Jurkat, Clone E6-1 (cell line): ENCODE results near the gene TOR1AIP2.

Experiments used
- DNase-seq: peaks from one replicate; pipeline ENCODE4 v3.0.0-alpha.2; 2011; ENCODE audit warnings: low read depth, low spot score
- H3K4me3 ChIP-seq: 2 replicates; pipeline ENCODE4 v1.5.1; 2011; ENCODE audit warnings: mild to moderate bottlenecking, low read length, control low read depth, moderate library complexity

TOR1AIP2 gene

GRCh38 chr1:179831852-179832699 lies 45.5 kb downstream of the TOR1AIP2 start:
- DNase-seq, result peak; percentile 83
- H3K4me3 ChIP-seq, result no peak overlapping the region

GRCh38 chr1:179831225-179831624 lies 46.4 kb downstream of the TOR1AIP2 start:
- H3K4me3 ChIP-seq, result no peak overlapping the region
- DNase-seq, result no peak

DNA sequence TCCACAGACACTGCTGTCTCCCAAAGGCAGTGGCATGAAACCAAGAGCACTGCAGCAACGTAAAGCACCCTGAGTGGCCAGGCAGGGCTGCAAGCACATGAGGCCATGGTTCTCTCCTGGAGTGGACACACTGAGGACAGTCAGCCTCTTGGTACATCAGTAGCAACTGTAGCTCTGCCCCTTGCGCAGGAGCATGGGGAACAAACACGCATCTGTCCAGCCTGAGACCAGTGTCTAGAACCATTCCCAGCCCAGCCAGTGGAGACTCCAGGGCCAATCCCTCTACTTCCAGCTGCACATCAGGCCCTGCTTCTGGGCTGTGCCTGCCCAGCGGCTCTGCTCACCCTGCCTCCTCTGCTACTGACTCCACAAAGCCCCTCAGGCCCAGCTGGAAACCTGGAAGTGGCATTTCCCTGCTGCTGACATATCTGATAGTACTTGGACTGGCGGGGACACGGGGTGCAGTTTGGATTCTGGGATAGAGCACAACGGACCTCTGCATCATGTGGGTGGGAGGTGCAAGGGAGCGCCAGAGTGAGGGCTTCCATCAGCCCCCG lies 49.0 kb downstream of the TOR1AIP2 start:
- no peak for DNase-seq

DNA sequence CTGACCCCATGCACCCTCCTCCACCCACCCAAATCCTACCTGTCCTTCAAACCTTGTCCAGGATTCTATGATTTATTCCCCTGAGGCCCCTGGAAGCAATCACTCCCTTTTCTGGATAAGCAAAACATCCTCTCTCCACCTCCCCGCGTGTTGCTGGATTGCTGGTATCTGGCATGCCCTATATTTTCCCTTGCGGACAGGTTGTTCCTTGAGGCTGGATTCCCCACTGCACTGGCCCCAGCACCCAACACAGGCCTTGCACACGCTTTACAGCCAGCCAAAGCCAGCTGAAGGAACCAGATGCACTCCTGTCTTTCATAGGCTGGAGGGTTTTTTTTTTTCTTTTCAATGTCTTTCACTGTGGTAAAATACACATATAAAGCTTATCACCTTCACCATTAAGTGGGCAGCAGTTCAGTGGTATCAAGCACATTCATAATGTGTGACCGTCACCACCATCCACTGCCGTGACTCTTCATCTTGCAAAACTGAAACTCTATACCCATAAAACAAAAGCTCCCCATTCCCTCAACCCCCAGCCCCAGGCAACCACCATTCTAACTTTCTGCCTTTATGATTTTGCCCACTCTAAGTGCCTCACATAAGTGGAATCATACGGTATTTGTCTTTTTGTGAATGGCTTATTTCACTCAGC lies 50.9 kb downstream of the TOR1AIP2 start:
- no peak for DNase-seq
- H3K4me3 ChIP-seq, result no peak overlapping the region

More for the DNA sequence above, 49.0 kb downstream of the TOR1AIP2 start:
- no peak overlapping the region for H3K4me3 ChIP-seq

DNA sequence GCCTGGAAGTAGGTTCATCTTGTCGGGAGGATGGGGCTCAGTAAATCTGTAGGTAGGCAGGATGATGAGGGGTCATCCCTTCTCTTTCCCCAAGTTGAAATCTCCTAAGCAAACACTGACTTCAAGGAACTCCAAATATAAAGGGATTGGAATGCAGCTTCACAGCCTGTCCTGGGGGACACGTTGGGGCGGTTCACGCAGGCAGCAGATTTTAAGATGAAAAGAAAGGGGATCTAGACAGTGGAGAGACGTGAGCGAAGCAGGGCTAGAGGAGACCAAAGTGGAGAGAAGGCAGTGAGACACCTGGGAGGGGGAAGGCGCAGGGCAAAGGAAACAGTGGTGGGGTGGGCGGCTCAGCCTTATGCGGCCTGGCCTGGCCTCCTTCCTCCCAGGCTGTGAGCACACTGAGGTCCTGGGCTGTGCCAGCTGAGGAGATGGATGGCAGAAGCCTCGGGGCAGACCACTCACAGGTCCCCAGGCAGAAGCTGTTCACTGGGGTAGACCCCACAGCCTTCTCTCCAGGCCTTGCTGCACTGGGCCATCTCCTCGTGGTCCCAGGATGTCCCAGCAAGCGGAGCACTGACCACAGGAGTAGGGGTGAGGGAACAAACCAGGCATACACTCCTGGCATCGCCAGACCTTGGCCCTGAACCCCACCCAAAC lies 51.7 kb downstream of the TOR1AIP2 start:
- no peak for DNase-seq

DNA sequence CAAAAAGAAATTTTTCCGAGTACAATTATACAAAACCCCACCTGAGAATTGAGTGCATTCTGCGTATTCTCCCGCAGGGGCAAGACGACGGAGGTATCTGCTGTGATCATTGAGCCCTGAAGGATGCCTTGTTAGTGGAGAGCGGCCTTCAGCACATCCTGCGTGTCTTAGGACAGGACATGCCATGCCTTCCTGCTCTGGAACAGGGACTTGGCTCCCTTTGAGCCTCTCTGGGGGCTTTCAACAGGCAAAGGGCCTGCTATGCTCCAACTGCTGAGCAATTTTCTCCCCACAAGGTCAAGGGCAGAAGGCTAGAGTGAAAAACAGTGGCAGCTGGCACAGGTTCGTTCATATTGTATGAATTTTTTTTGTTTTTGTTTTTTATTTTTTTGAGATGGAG lies 52.4 kb downstream of the TOR1AIP2 start:
- H3K4me3 ChIP-seq, result no peak overlapping the region
- no peak for DNase-seq

More for the DNA sequence above, 51.7 kb downstream of the TOR1AIP2 start:
- H3K4me3 ChIP-seq, result no peak overlapping the region

- H3K4me3 ChIP-seq, result no peak overlapping the region
- no peak for DNase-seq
Observed at GRCh38 chr1:179824265-179824664, 53.3 kb downstream of the TOR1AIP2 start.

GRCh38 chr1:179823693-179824092 lies 53.9 kb downstream of the TOR1AIP2 start:
- no peak for DNase-seq
- no peak overlapping the region for H3K4me3 ChIP-seq

- DNase-seq, result no peak
- no peak overlapping the region for H3K4me3 ChIP-seq
Observed at GRCh38 chr1:179822065-179822464, 55.5 kb downstream of the TOR1AIP2 start.

DNA sequence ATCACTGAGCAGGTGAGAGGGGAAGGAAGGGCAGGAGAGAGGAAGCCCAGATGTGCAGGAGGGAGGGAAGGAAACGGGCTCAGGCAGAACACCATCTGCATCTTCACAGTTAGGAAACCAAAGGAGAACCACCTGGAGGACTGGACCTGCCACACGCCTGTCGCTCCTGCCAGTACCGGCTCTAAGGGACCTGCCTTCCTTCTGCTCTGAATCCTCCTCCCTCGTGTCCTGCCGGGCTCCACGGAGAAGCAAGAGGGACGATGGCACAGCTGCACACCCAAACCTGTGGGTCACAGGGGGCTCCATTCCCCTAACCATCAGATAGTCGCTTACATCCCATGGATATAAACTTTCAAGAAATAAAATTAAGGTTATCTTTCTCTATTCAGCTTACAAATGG lies 56.1 kb downstream of the TOR1AIP2 start:
- no peak for DNase-seq
- no peak overlapping the region for H3K4me3 ChIP-seq

DNA sequence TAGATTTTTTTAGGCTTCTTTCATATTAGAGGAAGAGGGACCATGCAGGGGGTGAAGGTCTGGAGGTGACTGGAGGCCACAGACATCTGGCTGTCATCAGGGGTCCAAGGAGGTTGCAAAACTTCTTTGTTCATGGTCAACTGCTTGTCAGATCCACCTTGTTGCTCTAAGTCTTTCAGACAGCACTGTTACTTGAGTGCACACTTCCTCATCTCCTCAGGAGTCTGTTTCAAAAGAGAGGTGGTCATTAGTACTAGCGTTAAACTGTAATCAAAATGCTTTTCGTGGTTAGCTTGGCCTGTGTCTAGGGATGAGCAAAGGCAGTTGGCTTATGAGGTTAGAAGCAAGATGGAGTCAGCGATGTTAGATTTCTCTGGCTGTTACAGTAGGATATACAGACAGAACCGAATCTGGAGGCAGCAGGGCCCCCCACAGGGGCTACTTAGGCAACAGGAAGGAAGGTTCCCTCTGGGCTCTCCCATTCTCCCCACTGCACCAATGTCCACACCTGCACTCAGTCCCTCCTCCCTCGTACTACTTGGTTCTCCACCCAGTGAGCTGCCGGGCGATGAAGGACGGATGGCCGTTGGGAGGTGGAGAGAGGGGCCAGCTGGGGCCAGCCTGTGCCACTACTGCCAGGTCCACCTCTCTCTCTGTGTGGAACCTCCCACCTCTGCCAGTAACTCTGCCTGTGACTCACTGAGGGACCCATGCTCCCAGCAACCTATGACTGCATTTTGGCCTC lies 57.2 kb downstream of the TOR1AIP2 start:
- no peak overlapping the region for H3K4me3 ChIP-seq
- DNase-seq, result no peak

GRCh38 chr1:179818743-179819173 lies 58.8 kb downstream of the TOR1AIP2 start:
- DNase-seq, result no peak
- no peak overlapping the region for H3K4me3 ChIP-seq

- no peak for DNase-seq
- H3K4me3 ChIP-seq, result no peak overlapping the region
Observed at GRCh38 chr1:179818260-179818659, 59.3 kb downstream of the TOR1AIP2 start.

- H3K4me3 ChIP-seq, result no peak overlapping the region
- DNase-seq, result no peak
Observed at GRCh38 chr1:179817789-179818188, 59.8 kb downstream of the TOR1AIP2 start.

- no peak for DNase-seq
Observed at GRCh38 chr1:179817056-179817455, 60.5 kb downstream of the TOR1AIP2 start.

GRCh38 chr1:179816196-179816960 lies 61.2 kb downstream of the TOR1AIP2 start:
- DNase-seq, result no peak
- H3K4me3 ChIP-seq, result no peak overlapping the region

More at GRCh38 chr1:179817056-179817455, 60.5 kb downstream of the TOR1AIP2 start:
- no peak overlapping the region for H3K4me3 ChIP-seq

GRCh38 chr1:179815641-179816040 lies 62.0 kb downstream of the TOR1AIP2 start:
- DNase-seq, result no peak
- H3K4me3 ChIP-seq, result no peak overlapping the region

- DNase-seq, result no peak
- peak overlapping the region; percentile 57 for H3K4me3 ChIP-seq
Observed at GRCh38 chr1:179814546-179814838, 63.1 kb downstream of the TOR1AIP2 start.
